Smooth muscle cell (in vitro differentiated cells): ENCODE data around the gene ELP5. TPM values are rescaled to one million over a fixed set of nuclear protein-coding genes. Genes with fewer than 3 reads are reported as not detected.
A peak's percentile ranks its signal among the peaks of the same experiment; 100 is the strongest.

Experiments used
- DNase-seq: peaks from one replicate; lab custom pipeline; 2025; ENCODE audit not compliant: unreplicated experiment; lab: John Stamatoyannopoulos, UW
- H2AFZ ChIP-seq: fragments of 200-600 bp; sonication (generic); 2 replicates; pipeline ENCODE4 v1.6.0; 2016; ENCODE audit warnings: antibody characterized with exemption, low read depth, mild to moderate bottlenecking
- H3F3A ChIP-seq: fragments of 200-600 bp; sonication (generic); 2 replicates; pipeline ENCODE4 v1.6.0; 2017; ENCODE audit warnings: antibody characterized with exemption, low read depth
- H3K27ac ChIP-seq: fragments of 200-600 bp; sonication (generic); 2 replicates; pipeline ENCODE4 v1.5.1; 2016; ENCODE audit warnings: low read depth, mild to moderate bottlenecking
- H3K27me3 ChIP-seq: fragments of 200-600 bp; sonication (generic); 2 replicates; pipeline ENCODE4 v1.6.1; 2016; ENCODE audit warnings: low read depth, mild to moderate bottlenecking
- H3K36me3 ChIP-seq: fragments of 200-600 bp; sonication (generic); 2 replicates; pipeline ENCODE4 v1.5.1; 2016; ENCODE audit warnings: low read depth
- H3K4me1 ChIP-seq: fragments of 200-600 bp; sonication (generic); 2 replicates; pipeline ENCODE4 v1.5.1; 2016; ENCODE audit warnings: low read depth
- H3K4me2 ChIP-seq: fragments of 200-600 bp; sonication (generic); 2 replicates; pipeline ENCODE4 v1.6.0; 2016; ENCODE audit warnings: mild to moderate bottlenecking
- H3K4me3 ChIP-seq: fragments of 200-600 bp; sonication (generic); 2 replicates; pipeline ENCODE4 v1.5.1; 2016; ENCODE audit warnings: mild to moderate bottlenecking
- H3K79me2 ChIP-seq: fragments of 200-600 bp; sonication (generic); 2 replicates; pipeline ENCODE4 v1.6.0; 2016; ENCODE audit warnings: low read depth, mild to moderate bottlenecking
- H3K9ac ChIP-seq: fragments of 200-600 bp; sonication (generic); 2 replicates; pipeline ENCODE4 v1.6.0; 2016; ENCODE audit warnings: low read depth
- H3K9me3 ChIP-seq: fragments of 200-600 bp; sonication (generic); replicated peaks from 2 replicates; pipeline ENCODE4 v1.5.1; 2016; ENCODE audit warnings: low read depth
- H4K20me1 ChIP-seq: fragments of 200-600 bp; sonication (generic); 2 replicates; pipeline ENCODE4 v1.6.0; 2016; ENCODE audit warnings: low read depth
- CTCF ChIP-seq: fragments of 200-600 bp; sonication (generic); IDR thresholded peaks from 2 replicates; pipeline ENCODE4 v1.5.1; 2017; ENCODE audit warnings: borderline replicate concordance, mild to moderate bottlenecking, antibody characterized with exemption; ENCODE audit not compliant: insufficient read depth, poor library complexity, severe bottlenecking
- WGBS: methylation state at CpG from one replicate; pipeline ENCODE4 v1.1.7; 2016; ENCODE audit warnings: low lambda C conversion rate; 5-methylcytosine and 5-hydroxymethylcytosine counted together
- polyA plus RNA-seq: library from polyadenylated mRNA; unstranded; fragments of >200 nt; fragmentation: Nextera tagmentation; extraction: Ambion mirVana; gene quantifications from 2 replicates; pipeline ENCODE4 v1.2.1, GENCODE V29; 2016
- total RNA-seq: library from RNA; depleted of rRNA; stranded (reverse); fragments of >200 nt; gene quantifications from 2 replicates; pipeline ENCODE4 v1.2.3, GENCODE V29; 2014

The ELP5 gene
- total and polyA plus RNA-seq, 2 experiments from 2014 or later: 18.7 to 42.4 TPM

GRCh38 chr17:7304179-7304578 is 52.2 kb downstream of the ELP5 start:
- peaks cover 14% of the 10 kb centered on the region for H4K20me1 ChIP-seq
- H3K4me2 ChIP-seq: no peak overlapping the region
- WGBS: 97% methylated on average over 7 of the region's 7 CpGs
- H3K4me3 ChIP-seq: no peak overlapping the region
- H3K27ac ChIP-seq: no peak overlapping the region
- H3F3A ChIP-seq: peaks cover 5% of the 10 kb centered on the region
- no peak overlapping the region for H3K9ac ChIP-seq
- H3K4me1 ChIP-seq: peaks cover 2% of the 10 kb centered on the region
- no peak for DNase-seq
- H3K36me3 ChIP-seq: no peaks in the 10 kb centered on the region
- TF ChIP-seq CTCF: no peak
- no peaks in the 10 kb centered on the region for H3K27me3 ChIP-seq
- no peak overlapping the region for H2AFZ ChIP-seq
- H3K9me3 ChIP-seq: no peaks in the 10 kb centered on the region
- peaks cover 17% of the 10 kb centered on the region for H3K79me2 ChIP-seq

GRCh38 chr17:7306911-7307685 is 55.1 kb downstream of the ELP5 start, which contains the start of gene EIF5A:
Gene EIF5A (plus strand): TSS chr17:7307628. CDS start chr17:7309636, 2,008 bp downstream.
- Histone ChIP-seq H3K4me2 (peak within 1 kb of the TSS; percentile 99), H3K4me3 (peak within 1 kb of the TSS; percentile 85), H3K79me2 (peaks cover 45% of the 10 kb centered on the region), H3K36me3 (peaks cover 4% of the 10 kb centered on the region), H2AFZ (peak within 1 kb of the TSS; percentile 56), H3K9ac (peak within 1 kb of the TSS; percentile 98), H3F3A (peaks cover 23% of the 10 kb centered on the region), H3K27ac (peak within 1 kb of the TSS; percentile 95), H3K27me3 (no peaks in the 10 kb centered on the region), H3K9me3 (no peaks in the 10 kb centered on the region), H3K4me1 (peaks cover 10% of the 10 kb centered on the region), H4K20me1 (peaks cover 43% of the 10 kb centered on the region)
- WGBS: under 1% methylated on average over 64 of the region's 64 CpGs
- peak; percentile 100 for DNase-seq
- TF ChIP-seq CTCF: no peak

- DNase-seq: no peak
- under 1% methylated on average over 60 of the region's 104 CpGs for WGBS
- TF ChIP-seq CTCF: peak; percentile 9
Observed at GRCh38 chr17:7307686-7308624, 55.9 kb downstream of the ELP5 start.

More at GRCh38 chr17:7307686-7308624, 55.9 kb downstream of the ELP5 start:
- peaks cover 52% of the 10 kb centered on the region for H4K20me1 ChIP-seq
- peaks cover 53% of the 10 kb centered on the region for H3K79me2 ChIP-seq
- H3K4me2 ChIP-seq: peak overlapping the region; percentile 99
- peak overlapping the region; percentile 95 for H3K27ac ChIP-seq
- H3K9ac ChIP-seq: peak overlapping the region; percentile 98
- no peak overlapping the region for H2AFZ ChIP-seq
- H3K36me3 ChIP-seq: peaks cover 4% of the 10 kb centered on the region
- H3K4me3 ChIP-seq: peak overlapping the region; percentile 85
- H3F3A ChIP-seq: peaks cover 30% of the 10 kb centered on the region
- peaks cover 10% of the 10 kb centered on the region for H3K4me1 ChIP-seq
- no peaks in the 10 kb centered on the region for H3K27me3 ChIP-seq
- no peaks in the 10 kb centered on the region for H3K9me3 ChIP-seq
